HepG2 (cell line): ENCODE data around the gene CBLB. TPM values are rescaled to one million over a fixed set of nuclear protein-coding genes. Genes with fewer than 3 reads are reported as not detected.
"Not testable (repeated sequence)": the region's sequence is repeated elsewhere in the genome, so short reads cannot be mapped to it uniquely, and the experiment has no call there.

Experiments used
- ATAC-seq: fragments of 200-7000 bp; cut with Tn5 transposase; 3 replicates; pipeline ENCODE4 v1.9.1; 2020; ENCODE audit warnings: mild to moderate bottlenecking, moderate library complexity
- BruUV-seq: library from RNA; stranded (reverse); fragments of 400-500 nt; replicated peaks from 2 replicates; lab custom pipeline; 2021; lab: Mats Ljungman, UMichigan
- CTCF ChIA-PET: fragments of 300-600 bp; formaldehyde crosslinking; extraction: SDS; loops from one replicate; lab custom pipeline; 2021; ENCODE audit warnings: low total read pairs, inconsistent platforms, low intra/inter-chr PET ratio; lab: Yijun Ruan, JAX
- POLR2A ChIA-PET: fragments of 350-600 bp; sonication (Branson Sonifier 250); formaldehyde crosslinking; loops from one replicate; lab custom pipeline; 2020; ENCODE audit warnings: antibody characterized with exemption, inconsistent platforms; lab: Yijun Ruan, JAX
- DNase-seq: peaks from one replicate; pipeline ENCODE4 v3.0.0-alpha.2; 2015; ENCODE audit warnings: low spot score
- FAIRE-seq: peaks from 3 replicates; lab custom pipeline; 2011; peaks lifted over from hg19 to GRCh38; lab: Jason Lieb, UNC
- H2AFZ ChIP-seq: one replicate; pipeline ENCODE4 v1.6.1; 2011; ENCODE audit warnings: low read length, inconsistent platforms
- H3K27ac ChIP-seq: fragments of 300-600 bp; 3 replicates; pipeline ENCODE4 v1.8.0; 2011; ENCODE audit warnings: mixed run types, mild to moderate bottlenecking, mixed read lengths, low read length, inconsistent platforms; ENCODE audit not compliant: insufficient read depth; ENCODE audit errors: extremely low read length
- H3K27me3 ChIP-seq, 2 experiments: fragments of 200-600 bp in 1 of 2; 2 replicates in 1 of 2; 3 replicates in 1 of 2; pipeline versions ENCODE4 v1.6.0 to v1.8.0; 2011; ENCODE audit warnings: low read length in 2 of 2, mild to moderate bottlenecking in 2 of 2, moderate library complexity in 2 of 2, inconsistent platforms in 1 of 2; ENCODE audit not compliant: insufficient read depth in 2 of 2, control insufficient read depth in 1 of 2
- H3K36me3 ChIP-seq, 2 experiments: fragments of 200-600 bp in 1 of 2; replicated peaks in 1 of 2; 2 replicates in 1 of 2; 3 replicates in 1 of 2; pipeline versions ENCODE4 v1.5.1 to v1.8.0; 2011; ENCODE audit warnings: low read length in 2 of 2, inconsistent platforms in 1 of 2; ENCODE audit not compliant: insufficient read depth in 2 of 2, control insufficient read depth in 1 of 2
- H3K4me1 ChIP-seq: 2 replicates; pipeline ENCODE4 v1.5.1; 2012; ENCODE audit warnings: low read length, inconsistent platforms; ENCODE audit not compliant: insufficient read depth
- H3K4me2 ChIP-seq: 2 replicates; pipeline ENCODE4 v1.6.0; 2011; ENCODE audit warnings: low read depth, low read length, inconsistent platforms
- H3K4me3 ChIP-seq, 3 experiments: fragments of 200-600 bp in 1 of 3; sonication (generic), shearing (Covaris generic) in 1 of 3; replicated peaks in 1 of 3; 2 replicates each; pipeline ENCODE4 v1.5.1; 2011 to 2016; ENCODE audit warnings: low read length in 3 of 3, inconsistent platforms in 2 of 3, low read depth in 2 of 3, mild to moderate bottlenecking in 2 of 3, control low read depth in 1 of 3, mixed read lengths in 1 of 3; ENCODE audit not compliant: insufficient read depth in 1 of 3
- H3K79me2 ChIP-seq: one replicate; pipeline ENCODE4 v1.6.1; 2011; ENCODE audit warnings: low read length, inconsistent platforms; ENCODE audit not compliant: insufficient read depth
- H3K9ac ChIP-seq: 2 replicates; pipeline ENCODE4 v1.6.0; 2011; ENCODE audit warnings: mild to moderate bottlenecking, low read depth, low read length, inconsistent platforms; ENCODE audit not compliant: insufficient read depth
- H3K9me3 ChIP-seq: 2 replicates; pipeline ENCODE4 v1.5.1; 2012; ENCODE audit warnings: mild to moderate bottlenecking, low read length
- H4K20me1 ChIP-seq: 2 replicates; pipeline ENCODE4 v1.6.0; 2011; ENCODE audit warnings: inconsistent platforms, mild to moderate bottlenecking, low read length, moderate library complexity; ENCODE audit not compliant: insufficient read depth
- CENPT ChIP-seq: sonication (generic); formaldehyde crosslinking; IDR thresholded peaks from 2 replicates; pipeline ENCODE4 v1.8.0; 2022; ENCODE audit warnings: low read depth, mild to moderate bottlenecking, moderate library complexity, missing genetic modification reagents
- FIP1L1 ChIP-seq: fragments of 200-400 bp; formaldehyde crosslinking; IDR thresholded peaks from 2 replicates; pipeline ENCODE4 v1.6.1; 2018; ENCODE audit warnings: low read depth, mild to moderate bottlenecking, low read length, moderate library complexity, borderline replicate concordance; ENCODE audit not compliant: insufficient read depth
- HIVEP1 ChIP-seq: sonication (generic); formaldehyde crosslinking; IDR thresholded peaks from 2 replicates; pipeline ENCODE4 v1.4.0; 2020; ENCODE audit warnings: mild to moderate bottlenecking, missing genetic modification reagents
- IRF1 ChIP-seq: sonication (generic); formaldehyde crosslinking; IDR thresholded peaks from 2 replicates; pipeline ENCODE4 v1.4.0; 2020; ENCODE audit warnings: low read depth, mild to moderate bottlenecking, missing genetic modification reagents
- JUNB ChIP-seq: sonication (generic); formaldehyde crosslinking; IDR thresholded peaks from 2 replicates; pipeline ENCODE4 v1.8.0; 2022; ENCODE audit warnings: missing genetic modification reagents, mild to moderate bottlenecking, borderline replicate concordance
- MXD3 ChIP-seq: IDR thresholded peaks from 2 replicates; pipeline ENCODE4 v1.6.1; 2016; ENCODE audit warnings: mild to moderate bottlenecking, missing biosample characterization, missing genetic modification reagents
- PBX3 ChIP-seq: sonication (generic); formaldehyde crosslinking; IDR thresholded peaks from 2 replicates; pipeline ENCODE4 v1.8.1; 2023; ENCODE audit warnings: missing genetic modification reagents, inconsistent platforms, borderline replicate concordance
- RFX3 ChIP-seq: IDR thresholded peaks from 2 replicates; pipeline ENCODE4 v1.6.1; 2016; ENCODE audit warnings: missing biosample characterization, missing genetic modification reagents
- TBX3 ChIP-seq: fragments of 450-650 bp; IDR thresholded peaks from 2 replicates; pipeline ENCODE4 v1.6.1; 2017; ENCODE audit warnings: antibody characterized with exemption, mild to moderate bottlenecking, inconsistent platforms, borderline replicate concordance
- ZKSCAN8 ChIP-seq: IDR thresholded peaks from 2 replicates; pipeline ENCODE4 v1.6.1; 2016; ENCODE audit warnings: borderline replicate concordance, missing genetic modification reagents, missing compliant biosample characterization
- ZMYM4 ChIP-seq: sonication (generic); formaldehyde crosslinking; IDR thresholded peaks from 2 replicates; pipeline ENCODE4 v1.8.1; 2023; ENCODE audit warnings: mild to moderate bottlenecking, missing genetic modification reagents
- ZNF121 ChIP-seq: sonication (generic); formaldehyde crosslinking; IDR thresholded peaks from 2 replicates; pipeline ENCODE4 v1.5.0; 2020; ENCODE audit warnings: mild to moderate bottlenecking, missing genetic modification reagents
- ZNF136 ChIP-seq: sonication (generic); formaldehyde crosslinking; IDR thresholded peaks from 2 replicates; pipeline ENCODE4 v1.8.1; 2022; ENCODE audit warnings: low read depth, mild to moderate bottlenecking, moderate library complexity, missing genetic modification reagents
- ZNF780A ChIP-seq: sonication (generic); formaldehyde crosslinking; IDR thresholded peaks from 2 replicates; pipeline ENCODE4 v1.8.0; 2022; ENCODE audit warnings: mild to moderate bottlenecking, missing genetic modification reagents, moderate library complexity
- ZSCAN22 ChIP-seq: sonication (generic); formaldehyde crosslinking; IDR thresholded peaks from 2 replicates; pipeline ENCODE4 v1.4.0; 2020; ENCODE audit warnings: mild to moderate bottlenecking, missing genetic modification reagents
- WGBS: methylation state at CpG from one replicate; pipeline ENCODE4 v1.1.6; 2017; ENCODE audit warnings: low lambda C conversion rate; 5-methylcytosine and 5-hydroxymethylcytosine counted together
- in situ Hi-C: cut with HindIII; loops from 2 replicates; pipeline ENCODE4 v1.10.0; 2017; ENCODE audit warnings: low pct_unique_long_range_greater_than_20kb; ENCODE audit not compliant: extremely low pct_ligation_motif_present
- intact Hi-C: fragments of 100-400 bp; cut with micrococcal nuclease; formaldehyde crosslinking; loops from one replicate; pipeline ENCODE4 v1.10.0; 2022; ENCODE audit not compliant: unreplicated experiment
- polyA plus RNA-seq, 8 experiments: library from polyadenylated mRNA; depleted of rRNA in 3 of 8; stranded (reverse) in 7 of 8; unstranded in 1 of 8; fragments of >200 nt; fragmentation: Illumina TruSeq in 4 of 8; extraction: Trizol in 4 of 8; gene quantifications; 2 replicates each; pipeline versions ENCODE4 v1.2.1 to v1.2.3, GENCODE V29; 2011 to 2016; ENCODE audit warnings: low read depth in 4 of 8, missing spikeins in 1 of 8, mixed read lengths in 1 of 8; ENCODE audit not compliant: insufficient read depth in 1 of 8
- total RNA-seq, 5 experiments: library from RNA; depleted of rRNA; stranded (reverse); fragments of >200 nt; fragmentation: Illumina TruSeq; extraction: Trizol; gene quantifications; 2 replicates each; pipeline ENCODE4 v1.2.3, GENCODE V29; 2016; ENCODE audit warnings: low read depth in 1 of 5

The CBLB gene
- total and polyA plus RNA-seq, 2 of the 13 experiments (the other 11 are each of a cell fraction or from before 2014, with no cell fraction given) = 9.8 to 16.4 TPM

- H2AFZ ChIP-seq = no peak overlapping the region
- in situ Hi-C loops = no loop called here
- no peaks in the 10 kb centered on the region for H3K79me2 ChIP-seq
- H4K20me1 ChIP-seq = no peaks in the 10 kb centered on the region
- DNase-seq (no peak), ATAC-seq (no peak), FAIRE-seq (no peak)
- H3K4me2 ChIP-seq = no peak overlapping the region
- H3K9ac ChIP-seq = no peak overlapping the region
- ChIA-PET POLR2A (no interaction called here), CTCF (no interaction called here)
- no TSS peak for BruUV-seq
- TF ChIP-seq HIVEP1 (CRISPR knock-in tag) (no peak), IRF1 (CRISPR knock-in tag) (no peak), TBX3 (no peak), JUNB (no peak), ZSCAN22 (CRISPR knock-in tag) (no peak), FIP1L1 (no peak), ZKSCAN8 (CRISPR knock-in tag) (no peak), ZNF136 (CRISPR knock-in tag) (no peak), CENPT (no peak), ZNF121 (CRISPR knock-in tag) (no peak), MXD3 (CRISPR knock-in tag) (no peak), ZMYM4 (no peak), RFX3 (CRISPR knock-in tag) (no peak), PBX3 (CRISPR knock-in tag) (no peak), ZNF780A (no peak)
- intact Hi-C loops = no loop called here
- H3K27ac ChIP-seq = no peak overlapping the region
- H3K36me3 ChIP-seq = peaks cover 3 to 10% of the 10 kb centered on the region in 2 experiments; a peak in 3 of 5 replicates
- no peak overlapping the region for H3K4me3 ChIP-seq
- 97% methylated on average over 10 of the region's 13 CpGs for WGBS
- H3K9me3 ChIP-seq = peaks cover 14% of the 10 kb centered on the region
- H3K4me1 ChIP-seq = no peaks in the 10 kb centered on the region
- H3K27me3 ChIP-seq = no peaks in the 10 kb centered on the region
Observed at GRCh38 chr3:105762749-105763658, 105.8 kb downstream of the CBLB start.

- CTCF ChIA-PET, in situ Hi-C loops, BruUV-seq, FAIRE-seq, POLR2A ChIA-PET, H3K4me3 ChIP-seq, H3K27me3 ChIP-seq, H3K36me3 ChIP-seq, H3K4me1 ChIP-seq, intact Hi-C loops, H3K27ac ChIP-seq, H3K79me2 ChIP-seq, H4K20me1 ChIP-seq, ATAC-seq, H3K4me2 ChIP-seq, H2AFZ ChIP-seq, DNase-seq, H3K9ac ChIP-seq: not testable (repeated sequence)
- WGBS = 100% methylated on average over 1 of the region's 1 CpG
- H3K9me3 ChIP-seq = peaks cover 14% of the 10 kb centered on the region
Observed at GRCh38 chr3:105762214-105762613, 106.6 kb downstream of the CBLB start.
